ENCODE results near the gene RPL15. TPM values are rescaled to one million over a fixed set of nuclear protein-coding genes. Genes with fewer than 3 reads are reported as not detected.

RPL15 gene
- total and polyA plus RNA-seq, 9 donors, result 2,355 to 2,951 (median 2,579) TPM

DNA sequence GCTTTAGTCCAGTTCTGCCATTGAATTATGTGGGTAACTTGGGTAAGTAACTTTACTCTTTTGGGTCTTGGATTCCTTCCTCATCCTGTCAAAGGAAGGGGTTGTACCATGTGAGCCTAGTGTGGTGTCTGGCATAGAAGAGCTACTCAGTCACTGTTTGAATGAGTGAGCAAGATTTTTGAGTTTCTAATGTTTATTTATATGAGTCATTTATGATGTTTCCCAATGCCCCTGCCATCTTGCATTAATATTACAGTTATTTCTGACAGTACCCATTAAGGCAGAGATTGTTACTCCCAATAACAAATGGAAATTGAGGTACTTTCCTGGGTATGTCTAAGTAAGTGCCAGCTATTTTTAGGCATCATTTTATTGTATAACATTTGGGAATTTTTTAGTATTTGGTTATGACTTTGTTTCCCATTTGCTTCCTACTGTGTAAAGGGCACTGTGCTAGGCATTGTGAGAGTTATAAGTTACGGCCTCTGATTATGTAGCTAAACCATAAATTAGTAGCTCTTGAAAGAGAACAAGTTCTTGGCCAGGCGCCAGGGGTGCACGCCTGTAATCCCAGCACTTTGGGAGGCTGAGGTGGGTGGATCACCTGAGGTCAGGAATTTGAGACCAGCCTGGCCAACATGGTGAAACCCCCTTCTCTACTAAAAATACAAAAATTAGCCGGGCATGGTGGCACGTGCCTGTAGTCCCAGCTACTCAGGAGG lies 51.7 kb downstream of the RPL15 start:
- Histone ChIP-seq H3K9me3 (replicated peaks; ENCODE audit: control insufficient read depth, low read depth, low read length) (no peaks in the 10 kb centered on the region), H3K36me3 (ENCODE audit: control insufficient read depth, insufficient read depth, low read length) (peaks cover 16% of the 10 kb centered on the region), H3K27me3 (ENCODE audit: control insufficient read depth, insufficient read depth, low read length) (no peaks in the 10 kb centered on the region), H3K4me3 (ENCODE audit: low read length) (no peak overlapping the region), H3K27ac (ENCODE audit: low read length) (no peak overlapping the region), H3K4me1 (ENCODE audit: control insufficient read depth, insufficient read depth, low read length) (no peaks in the 10 kb centered on the region)
- WGBS (ENCODE audit: insufficient coverage), result no CpG with 5 or more reads among the region's 5 CpGs
- DNase-seq, result no peak

DNA sequence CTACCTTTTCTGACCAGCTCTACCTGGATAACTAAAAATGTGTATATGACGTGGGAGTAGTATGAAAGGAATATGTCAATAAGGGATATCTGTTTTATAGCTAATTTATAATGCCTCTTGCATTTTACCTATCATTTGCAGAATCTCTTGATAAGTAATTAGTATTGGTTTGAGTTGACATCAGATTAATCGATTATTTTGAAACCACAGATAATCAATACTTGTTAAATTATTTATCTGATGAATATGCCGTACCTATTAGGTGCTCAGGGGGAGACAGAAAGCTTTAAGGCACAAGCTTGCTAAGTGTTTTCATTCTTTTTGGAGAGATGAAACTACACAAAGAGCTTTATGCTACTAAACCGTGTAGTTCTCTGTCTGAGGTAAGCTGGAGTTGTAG lies 52.5 kb downstream of the RPL15 start:
- peaks cover 16% of the 10 kb centered on the region for H3K36me3 ChIP-seq (ENCODE audit: control insufficient read depth, insufficient read depth, low read length)
- H3K27me3 ChIP-seq (ENCODE audit: control insufficient read depth, insufficient read depth, low read length), result no peaks in the 10 kb centered on the region
- no peaks in the 10 kb centered on the region for H3K9me3 ChIP-seq (replicated peaks; ENCODE audit: control insufficient read depth, low read depth, low read length)
- H3K4me1 ChIP-seq (ENCODE audit: control insufficient read depth, insufficient read depth, low read length), result no peaks in the 10 kb centered on the region
- H3K27ac ChIP-seq (ENCODE audit: low read length), result no peak overlapping the region
- no peak for DNase-seq
- WGBS (ENCODE audit: insufficient coverage), result 90% methylated on average over 1 of the region's 4 CpGs
- H3K4me3 ChIP-seq (ENCODE audit: low read length), result no peak overlapping the region

Other genes with a start within 250 kb of the RPL15 start
- 60.3 TPM for gene UBE2E1, start 111.2 kb upstream of the RPL15 start, total RNA-seq
- gene UBE2E1, start 111.2 kb upstream of the RPL15 start, polyA plus RNA-seq (ENCODE audit: insufficient read depth in 1 of 8, insufficient read length in 8 of 8, low replicate concordance in 1 of 8), result 10 to 100 TPM; 68.3 to 95.4 (median 86.9) TPM
- gene NKIRAS1, start 142 bp upstream of the RPL15 start, total RNA-seq, result 11.7 TPM
- gene NKIRAS1, start 142 bp upstream of the RPL15 start, polyA plus RNA-seq (ENCODE audit: insufficient read depth in 1 of 8, insufficient read length in 8 of 8, low replicate concordance in 1 of 8), result 10 to 100 TPM; 10.7 to 14.5 (median 13.2) TPM
- gene NR1D2, start 28.2 kb downstream of the RPL15 start, total RNA-seq, result 26.6 TPM
- 10 to 100 TPM; 15.6 to 21.8 (median 20.6) TPM for gene NR1D2, start 28.2 kb downstream of the RPL15 start, polyA plus RNA-seq (ENCODE audit: insufficient read depth in 1 of 8, insufficient read length in 8 of 8, low replicate concordance in 1 of 8)